Body of pancreas (tissue), 4 donors: Measurements from ENCODE around the gene COL23A1.

Experiments
- CTCF ChIP-seq, 7 experiments: fragments of 450-650 bp in 4 of 7; fragments of 200-600 bp in 3 of 7; sonication (generic) in 3 of 7; IDR thresholded peaks; one replicate each; pipeline ENCODE4 v1.5.1; 2016 to 2019; ENCODE audit warnings: antibody characterized with exemption in 7 of 7
- POLR2A ChIP-seq, 3 donors: fragments of 450-650 bp; IDR thresholded peaks; one replicate each; pipeline ENCODE4 v1.6.1; 2016; ENCODE audit warnings: antibody characterized with exemption in 3 of 3, mild to moderate bottlenecking in 2 of 3

- TF ChIP-seq CTCF (IDR thresholded peaks at IDR 0.05): no peak
- TF ChIP-seq POLR2A (IDR thresholded peaks at IDR 0.05): no peak
Measured at GRCh38 chr5:178310130-178310865, 279.9 kb downstream of the COL23A1 start.
